Thyroid gland (tissue), 4 donors: Measurements from ENCODE around the gene STOX1.

Experiments
- CTCF ChIP-seq, 6 experiments: fragments of 200-600 bp in 3 of 6; fragments of 450-650 bp in 3 of 6; sonication (generic) in 3 of 6; IDR thresholded peaks; one replicate each; pipeline ENCODE4 v1.5.1; 2016 to 2019; ENCODE audit warnings: antibody characterized with exemption in 6 of 6, mild to moderate bottlenecking in 2 of 6, inconsistent platforms in 1 of 6, moderate library complexity in 1 of 6
- POLR2A ChIP-seq, 2 donors: fragments of 450-650 bp; IDR thresholded peaks; one replicate each; pipeline ENCODE4 v1.6.1; 2017; ENCODE audit warnings: antibody characterized with exemption in 2 of 2, mild to moderate bottlenecking in 2 of 2, moderate library complexity in 1 of 2

- no peak for TF ChIP-seq POLR2A (IDR thresholded peaks at IDR 0.05)
- no peak for TF ChIP-seq CTCF (IDR thresholded peaks at IDR 0.05)
These were observed 39.5 kb upstream of the STOX1 start for GRCh38 chr10:68787813-68788212.
